ENCODE measurements around the gene PRKCH. TPM values are rescaled to one million over a fixed set of nuclear protein-coding genes. Genes with fewer than 3 reads are reported as not detected.

PRKCH gene
- total and polyA plus RNA-seq, 2 of the 13 experiments (the other 11 are each of a cell fraction or from before 2014, with no cell fraction given): 0.48 to 1.3 TPM

GRCh38 chr14:61526405-61527312 is 205.3 kb downstream of the PRKCH start (continued):
- TF ChIP-seq MLXIP (CRISPR knock-in tag; IDR thresholded peaks at IDR 0.05; ENCODE audit: borderline replicate concordance) (no peak), EED (CRISPR knock-in tag; IDR thresholded peaks at IDR 0.05) (peak; percentile 64; the same call in 1 of the 2 replicates), TRIM24 (CRISPR knock-in tag; IDR thresholded peaks at IDR 0.05) (no peak), PCBP1 (IDR thresholded peaks at IDR 0.05; ENCODE audit: borderline replicate concordance, low read depth, low read length) (no peak), ZMYM4 (CRISPR knock-in tag; IDR thresholded peaks at IDR 0.05) (peak; percentile 43; the same call in 1 of the 2 replicates), FLYWCH1 (CRISPR knock-in tag; IDR thresholded peaks at IDR 0.05) (no peak), MED8 (CRISPR knock-in tag; IDR thresholded peaks at IDR 0.05; ENCODE audit: insufficient replicate concordance) (peak; percentile 65), ZNF205 (CRISPR knock-in tag; IDR thresholded peaks at IDR 0.05) (0 out of 2 replicates have a peak, but pooled peaks have one; percentile 43), ZBTB7A (CRISPR knock-in tag; IDR thresholded peaks at IDR 0.05) (no peak), MTA3 (CRISPR knock-in tag; IDR thresholded peaks at IDR 0.05) (no peak), CEBPG (CRISPR knock-in tag; IDR thresholded peaks at IDR 0.05) (peak; percentile 28; the same call in 1 of the 2 replicates), ZNF24 (IDR thresholded peaks at IDR 0.05) (no peak), SOX6 (IDR thresholded peaks at IDR 0.05) (no peak), SOX6 (CRISPR knock-in tag; IDR thresholded peaks at IDR 0.05) (peak; percentile 82), ZNF280B (CRISPR knock-in tag; IDR thresholded peaks at IDR 0.05; ENCODE audit: borderline replicate concordance) (no peak), ZNF781 (CRISPR knock-in tag; IDR thresholded peaks at IDR 0.05; ENCODE audit: borderline replicate concordance, not compliant biosample characterization) (no peak), XRCC5 (optimal IDR thresholded peaks at IDR 0.05; ENCODE audit: low read length) (peak; percentile 50), MAFK (conservative IDR thresholded peaks at IDR 0.05 in 1 of 2, IDR thresholded peaks at IDR 0.05 in 1 of 2; ENCODE audit: low read length in 2 of 2) (no peak), HOXA3 (CRISPR knock-in tag; IDR thresholded peaks at IDR 0.05) (peak; percentile 48), ZNF572 (CRISPR knock-in tag; IDR thresholded peaks at IDR 0.05) (peak; percentile 66; the same call in 1 of the 2 replicates)
- TF ChIP-seq, protein P1, sequence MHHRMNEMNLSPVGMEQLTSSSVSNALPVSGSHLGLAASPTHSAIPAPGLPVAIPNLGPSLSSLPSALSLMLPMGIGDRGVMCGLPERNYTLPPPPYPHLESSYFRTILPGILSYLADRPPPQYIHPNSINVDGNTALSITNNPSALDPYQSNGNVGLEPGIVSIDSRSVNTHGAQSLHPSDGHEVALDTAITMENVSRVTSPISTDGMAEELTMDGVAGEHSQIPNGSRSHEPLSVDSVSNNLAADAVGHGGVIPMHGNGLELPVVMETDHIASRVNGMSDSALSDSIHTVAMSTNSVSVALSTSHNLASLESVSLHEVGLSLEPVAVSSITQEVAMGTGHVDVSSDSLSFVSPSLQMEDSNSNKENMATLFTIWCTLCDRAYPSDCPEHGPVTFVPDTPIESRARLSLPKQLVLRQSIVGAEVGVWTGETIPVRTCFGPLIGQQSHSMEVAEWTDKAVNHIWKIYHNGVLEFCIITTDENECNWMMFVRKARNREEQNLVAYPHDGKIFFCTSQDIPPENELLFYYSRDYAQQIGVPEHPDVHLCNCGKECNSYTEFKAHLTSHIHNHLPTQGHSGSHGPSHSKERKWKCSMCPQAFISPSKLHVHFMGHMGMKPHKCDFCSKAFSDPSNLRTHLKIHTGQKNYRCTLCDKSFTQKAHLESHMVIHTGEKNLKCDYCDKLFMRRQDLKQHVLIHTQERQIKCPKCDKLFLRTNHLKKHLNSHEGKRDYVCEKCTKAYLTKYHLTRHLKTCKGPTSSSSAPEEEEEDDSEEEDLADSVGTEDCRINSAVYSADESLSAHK (CRISPR knock-in tag; IDR thresholded peaks at IDR 0.05; ENCODE audit: borderline replicate concordance): no peak
- TF ChIP-seq, protein P2, sequence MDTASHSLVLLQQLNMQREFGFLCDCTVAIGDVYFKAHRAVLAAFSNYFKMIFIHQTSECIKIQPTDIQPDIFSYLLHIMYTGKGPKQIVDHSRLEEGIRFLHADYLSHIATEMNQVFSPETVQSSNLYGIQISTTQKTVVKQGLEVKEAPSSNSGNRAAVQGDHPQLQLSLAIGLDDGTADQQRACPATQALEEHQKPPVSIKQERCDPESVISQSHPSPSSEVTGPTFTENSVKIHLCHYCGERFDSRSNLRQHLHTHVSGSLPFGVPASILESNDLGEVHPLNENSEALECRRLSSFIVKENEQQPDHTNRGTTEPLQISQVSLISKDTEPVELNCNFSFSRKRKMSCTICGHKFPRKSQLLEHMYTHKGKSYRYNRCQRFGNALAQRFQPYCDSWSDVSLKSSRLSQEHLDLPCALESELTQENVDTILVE (CRISPR knock-in tag; IDR thresholded peaks at IDR 0.05): peak; percentile 34; the same call in 1 of the 2 replicates
